DND-41 (cell line): ENCODE data around the gene TYRP1.

Experiments used
- EZH2 ChIP-seq: IDR thresholded peaks from 3 replicates; pipeline ENCODE4 v1.6.1; 2012; ENCODE audit warnings: borderline replicate concordance, low read depth, mild to moderate bottlenecking, moderate library complexity, low read length, inconsistent platforms; ENCODE audit not compliant: severe bottlenecking
- TF ChIP-seq, protein P1 (sequence below): IDR thresholded peaks from 2 replicates; pipeline ENCODE4 v1.5.1; 2012; ENCODE audit warnings: borderline replicate concordance, low read length, moderate library complexity, mild to moderate bottlenecking; ENCODE audit not compliant: poor library complexity, severe bottlenecking; ENCODE audit errors: extremely low read depth

DNA sequence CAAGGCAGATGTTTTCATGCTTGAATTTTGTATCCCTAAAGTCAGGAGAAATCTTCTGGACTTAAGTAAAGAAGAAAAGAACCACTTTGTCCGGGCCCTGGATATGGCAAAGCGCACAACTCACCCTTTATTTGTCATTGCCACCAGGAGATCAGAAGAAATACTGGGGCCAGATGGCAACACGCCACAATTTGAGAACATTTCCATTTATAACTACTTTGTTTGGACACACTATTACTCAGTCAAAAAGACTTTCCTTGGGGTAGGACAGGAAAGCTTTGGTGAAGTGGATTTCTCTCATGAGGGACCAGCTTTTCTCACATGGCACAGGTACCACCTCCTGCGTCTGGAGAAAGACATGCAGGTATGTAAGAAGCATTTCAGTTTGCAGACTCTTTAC lies 2.3 kb downstream of the TYRP1 start:
- TF ChIP-seq, protein P1, sequence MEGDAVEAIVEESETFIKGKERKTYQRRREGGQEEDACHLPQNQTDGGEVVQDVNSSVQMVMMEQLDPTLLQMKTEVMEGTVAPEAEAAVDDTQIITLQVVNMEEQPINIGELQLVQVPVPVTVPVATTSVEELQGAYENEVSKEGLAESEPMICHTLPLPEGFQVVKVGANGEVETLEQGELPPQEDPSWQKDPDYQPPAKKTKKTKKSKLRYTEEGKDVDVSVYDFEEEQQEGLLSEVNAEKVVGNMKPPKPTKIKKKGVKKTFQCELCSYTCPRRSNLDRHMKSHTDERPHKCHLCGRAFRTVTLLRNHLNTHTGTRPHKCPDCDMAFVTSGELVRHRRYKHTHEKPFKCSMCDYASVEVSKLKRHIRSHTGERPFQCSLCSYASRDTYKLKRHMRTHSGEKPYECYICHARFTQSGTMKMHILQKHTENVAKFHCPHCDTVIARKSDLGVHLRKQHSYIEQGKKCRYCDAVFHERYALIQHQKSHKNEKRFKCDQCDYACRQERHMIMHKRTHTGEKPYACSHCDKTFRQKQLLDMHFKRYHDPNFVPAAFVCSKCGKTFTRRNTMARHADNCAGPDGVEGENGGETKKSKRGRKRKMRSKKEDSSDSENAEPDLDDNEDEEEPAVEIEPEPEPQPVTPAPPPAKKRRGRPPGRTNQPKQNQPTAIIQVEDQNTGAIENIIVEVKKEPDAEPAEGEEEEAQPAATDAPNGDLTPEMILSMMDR: no peak
- TF ChIP-seq EZH2: no peak
